ENCODE measurements around the gene THADA.

The THADA gene

DNA sequence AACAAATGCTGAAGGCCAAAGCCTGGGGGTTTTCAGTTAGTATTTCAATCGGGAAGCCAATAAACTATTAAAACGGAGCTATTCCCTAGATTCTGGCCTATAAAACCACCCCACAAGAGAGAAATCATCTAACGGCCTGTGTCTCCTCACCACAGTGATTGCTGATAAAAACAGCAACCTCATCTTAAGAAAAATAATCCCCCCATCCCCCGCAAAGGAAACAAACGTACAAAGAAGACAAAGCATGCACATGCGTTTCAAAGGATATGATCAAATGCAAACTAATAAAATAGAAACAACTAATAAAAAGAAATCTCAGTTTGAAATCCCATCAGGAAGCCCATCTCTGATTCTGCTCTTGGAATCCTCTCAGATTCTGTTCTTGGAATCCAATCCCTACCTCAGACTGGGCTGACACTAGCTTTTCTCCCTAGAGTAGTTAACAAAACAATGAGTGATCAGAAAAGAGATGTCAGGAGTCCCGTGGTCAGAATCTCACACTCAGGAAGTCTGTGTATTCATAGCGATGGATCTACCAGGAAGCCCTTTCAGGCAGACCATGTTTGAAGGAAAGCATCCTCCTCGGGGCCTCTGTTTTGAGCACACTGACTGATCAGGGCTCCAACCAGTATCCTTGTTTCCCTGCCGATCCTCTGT, 150.7 kb downstream of the THADA start:
- TF ChIP-seq SP1 (IDR thresholded peaks at IDR 0.05) (no peak), BHLHE40 (IDR thresholded peaks at IDR 0.05; ENCODE audit: borderline replicate concordance) (no peak), FOXK2 (IDR thresholded peaks at IDR 0.05) (no peak), FOXM1 (IDR thresholded peaks at IDR 0.05; ENCODE audit: borderline replicate concordance) (no peak), NFRKB (IDR thresholded peaks at IDR 0.05) (no peak), ELF4 (IDR thresholded peaks at IDR 0.05) (no peak), SUZ12 (IDR thresholded peaks at IDR 0.05) (no peak), HDGF (IDR thresholded peaks at IDR 0.05; ENCODE audit: borderline replicate concordance) (no peak), TARDBP (IDR thresholded peaks at IDR 0.05) (no peak), ZNF384 (IDR thresholded peaks at IDR 0.05) (no peak), ARNT (IDR thresholded peaks at IDR 0.05) (no peak), LEF1 (IDR thresholded peaks at IDR 0.05; ENCODE audit: borderline replicate concordance) (no peak), FOXA1 (IDR thresholded peaks at IDR 0.05) (no peak), CTBP1 (IDR thresholded peaks at IDR 0.05; ENCODE audit: borderline replicate concordance) (no peak), L3MBTL2 (conservative IDR thresholded peaks at IDR 0.05) (no peak)
- TF ChIP-seq, protein P1, sequence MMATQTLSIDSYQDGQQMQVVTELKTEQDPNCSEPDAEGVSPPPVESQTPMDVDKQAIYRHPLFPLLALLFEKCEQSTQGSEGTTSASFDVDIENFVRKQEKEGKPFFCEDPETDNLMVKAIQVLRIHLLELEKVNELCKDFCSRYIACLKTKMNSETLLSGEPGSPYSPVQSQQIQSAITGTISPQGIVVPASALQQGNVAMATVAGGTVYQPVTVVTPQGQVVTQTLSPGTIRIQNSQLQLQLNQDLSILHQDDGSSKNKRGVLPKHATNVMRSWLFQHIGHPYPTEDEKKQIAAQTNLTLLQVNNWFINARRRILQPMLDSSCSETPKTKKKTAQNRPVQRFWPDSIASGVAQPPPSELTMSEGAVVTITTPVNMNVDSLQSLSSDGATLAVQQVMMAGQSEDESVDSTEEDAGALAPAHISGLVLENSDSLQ (IDR thresholded peaks at IDR 0.05): no peak
- ChIA-PET CTCF (interaction anchor here (1.2 kb wide), 1 partner anchor 216 kb away, joined by 3 read pairs; no protein-coding TSS in a partner anchor), POLR2A (no interaction called here)
- DNase-seq (ENCODE audit: extremely low spot score): no peak

DNA sequence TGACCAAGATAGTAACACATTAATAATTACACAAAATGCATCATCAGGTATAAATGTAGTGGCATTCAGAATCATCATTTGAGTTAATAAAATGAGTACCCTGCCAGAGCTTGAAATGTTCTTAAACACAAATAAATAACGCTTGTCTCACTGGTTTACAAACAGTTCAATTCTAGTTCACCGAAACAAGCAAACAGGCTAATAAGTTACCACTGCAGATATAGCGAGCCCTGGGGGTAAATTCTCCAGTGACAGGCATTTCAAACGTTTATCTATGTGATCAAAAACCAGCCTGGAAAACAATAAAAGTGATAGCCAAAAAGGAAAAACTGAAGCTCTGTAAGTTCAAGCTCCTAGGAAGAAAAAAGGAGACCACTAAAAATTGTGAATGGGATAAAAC, 152.6 kb downstream of the THADA start:
- ChIA-PET CTCF (no interaction called here), POLR2A (no interaction called here)
- DNase-seq (ENCODE audit: extremely low spot score): no peak
- TF ChIP-seq ELF4 (IDR thresholded peaks at IDR 0.05) (no peak), ZNF384 (IDR thresholded peaks at IDR 0.05) (no peak), FOXK2 (IDR thresholded peaks at IDR 0.05) (no peak)

DNA sequence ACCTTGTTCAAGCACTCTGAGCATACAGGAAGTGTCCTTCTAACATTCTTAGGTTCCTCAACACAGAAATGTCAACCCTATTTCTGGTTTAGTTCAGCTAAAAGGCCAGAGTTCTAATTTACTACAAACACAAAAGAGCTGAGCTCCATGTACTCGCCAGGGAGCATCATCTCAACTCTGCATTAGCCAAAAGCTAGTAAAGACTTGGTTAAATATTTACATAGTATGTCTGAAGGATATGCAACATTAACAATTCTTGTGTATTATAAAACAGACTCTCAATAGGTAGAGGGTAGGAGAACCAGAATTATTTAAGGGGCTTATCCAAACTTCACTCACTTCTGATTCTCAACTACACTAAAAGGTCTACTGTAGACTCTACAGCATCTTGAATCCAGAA, 154.6 kb downstream of the THADA start:
- ChIA-PET POLR2A (no interaction called here), CTCF (interaction anchor here (0.9 kb wide), 1 partner anchor 15 kb away, joined by 3 read pairs; no protein-coding TSS in a partner anchor)
- TF ChIP-seq LEF1 (IDR thresholded peaks at IDR 0.05; ENCODE audit: borderline replicate concordance) (no peak), NFRKB (IDR thresholded peaks at IDR 0.05) (no peak), CTBP1 (IDR thresholded peaks at IDR 0.05; ENCODE audit: borderline replicate concordance) (no peak), FOXM1 (IDR thresholded peaks at IDR 0.05; ENCODE audit: borderline replicate concordance) (no peak), BHLHE40 (IDR thresholded peaks at IDR 0.05; ENCODE audit: borderline replicate concordance) (no peak), SUZ12 (IDR thresholded peaks at IDR 0.05) (no peak), L3MBTL2 (conservative IDR thresholded peaks at IDR 0.05) (no peak), ZNF384 (IDR thresholded peaks at IDR 0.05) (no peak), ARNT (IDR thresholded peaks at IDR 0.05) (no peak), TARDBP (IDR thresholded peaks at IDR 0.05) (no peak), FOXK2 (IDR thresholded peaks at IDR 0.05) (no peak), FOXA1 (IDR thresholded peaks at IDR 0.05) (no peak), SP1 (IDR thresholded peaks at IDR 0.05) (no peak), ELF4 (IDR thresholded peaks at IDR 0.05) (no peak), HDGF (IDR thresholded peaks at IDR 0.05; ENCODE audit: borderline replicate concordance) (no peak)
- TF ChIP-seq, protein P1 (IDR thresholded peaks at IDR 0.05): no peak
- DNase-seq (ENCODE audit: extremely low spot score): no peak

DNA sequence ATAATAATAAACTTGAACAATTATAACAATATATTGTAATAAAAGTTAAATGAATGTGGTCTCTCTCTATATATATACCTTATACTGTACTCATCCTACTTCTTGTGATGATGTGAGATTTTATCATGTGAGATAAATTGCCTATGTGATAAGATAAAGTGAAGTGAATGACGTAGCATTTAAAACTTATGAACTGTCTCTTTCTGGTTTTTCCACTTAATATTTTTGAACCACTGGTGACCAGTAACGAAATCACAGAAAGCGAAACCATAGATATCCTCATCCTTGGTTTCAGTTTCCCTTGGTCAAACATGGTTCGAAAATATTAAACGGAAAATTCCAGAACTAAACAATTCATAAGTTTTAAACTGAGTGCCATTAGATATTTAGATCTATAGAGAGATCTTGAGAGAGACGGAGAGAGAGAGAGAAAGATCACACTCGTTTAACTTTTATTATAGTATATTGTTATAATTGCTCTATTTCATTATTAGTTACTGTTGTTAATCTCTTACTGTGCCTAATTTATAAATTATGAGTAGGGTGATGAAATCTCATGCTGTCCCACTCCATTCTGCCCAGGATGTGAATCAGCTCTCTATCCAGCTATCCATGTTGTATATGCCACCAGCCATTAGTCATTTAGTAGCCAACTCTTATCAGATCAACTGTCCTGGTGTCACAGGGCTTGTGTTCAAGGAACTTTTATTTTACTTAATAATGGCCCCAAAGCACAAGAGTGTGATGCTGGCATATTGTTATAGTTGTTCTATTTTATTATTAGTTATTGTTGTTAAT, 156.8 kb downstream of the THADA start:
- TF ChIP-seq FOXK2 (IDR thresholded peaks at IDR 0.05) (no peak), FOXM1 (IDR thresholded peaks at IDR 0.05; ENCODE audit: borderline replicate concordance) (no peak), SUZ12 (IDR thresholded peaks at IDR 0.05) (no peak), BHLHE40 (IDR thresholded peaks at IDR 0.05; ENCODE audit: borderline replicate concordance) (no peak), L3MBTL2 (conservative IDR thresholded peaks at IDR 0.05) (no peak), LEF1 (IDR thresholded peaks at IDR 0.05; ENCODE audit: borderline replicate concordance) (no peak), ZNF384 (IDR thresholded peaks at IDR 0.05) (no peak), FOXA1 (IDR thresholded peaks at IDR 0.05) (no peak), HDGF (IDR thresholded peaks at IDR 0.05; ENCODE audit: borderline replicate concordance) (no peak), ELF4 (IDR thresholded peaks at IDR 0.05) (no peak)
- ChIA-PET POLR2A (no interaction called here), CTCF (interaction anchor here (0.7 to 0.9 kb wide), 2 partner anchors 13 to 139 kb away, joined by 3 to 4 read pairs; no protein-coding TSS in a partner anchor)
- no peak for DNase-seq (ENCODE audit: extremely low spot score)

DNA sequence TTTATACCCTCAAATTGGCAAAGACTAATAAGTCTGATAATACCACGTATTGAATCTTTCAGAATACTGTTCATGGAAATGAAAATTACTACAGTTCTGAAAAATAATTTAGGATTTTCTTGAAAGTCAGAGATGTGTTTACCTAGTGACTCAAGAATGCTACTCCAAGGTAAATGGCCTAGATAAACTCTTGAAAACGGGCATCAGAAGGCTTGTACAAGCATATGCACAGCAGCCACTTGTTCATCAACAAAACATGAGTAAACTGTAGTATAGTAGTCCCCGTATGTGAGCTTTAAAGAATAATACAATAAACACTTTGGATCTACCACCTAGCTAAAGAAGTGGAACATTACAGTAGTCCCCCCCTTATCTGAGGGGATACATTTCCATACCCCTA, 157.5 kb downstream of the THADA start:
- POLR2A ChIA-PET: no interaction called here
- CTCF ChIA-PET: interaction anchor here (0.9 kb wide), 1 partner anchor 13 kb away, joined by 3 read pairs; no protein-coding TSS in a partner anchor
- TF ChIP-seq NFRKB (IDR thresholded peaks at IDR 0.05) (no peak), FOXM1 (IDR thresholded peaks at IDR 0.05; ENCODE audit: borderline replicate concordance) (no peak), FOXA1 (IDR thresholded peaks at IDR 0.05) (no peak), HDGF (IDR thresholded peaks at IDR 0.05; ENCODE audit: borderline replicate concordance) (no peak), LEF1 (IDR thresholded peaks at IDR 0.05; ENCODE audit: borderline replicate concordance) (no peak), ZNF384 (IDR thresholded peaks at IDR 0.05) (no peak), CTBP1 (IDR thresholded peaks at IDR 0.05; ENCODE audit: borderline replicate concordance) (no peak), SUZ12 (IDR thresholded peaks at IDR 0.05) (no peak), FOXK2 (IDR thresholded peaks at IDR 0.05) (no peak), BHLHE40 (IDR thresholded peaks at IDR 0.05; ENCODE audit: borderline replicate concordance) (no peak), ARNT (IDR thresholded peaks at IDR 0.05) (no peak), L3MBTL2 (conservative IDR thresholded peaks at IDR 0.05) (no peak), ELF4 (IDR thresholded peaks at IDR 0.05) (no peak), SP1 (IDR thresholded peaks at IDR 0.05) (no peak), TARDBP (IDR thresholded peaks at IDR 0.05) (no peak)
- TF ChIP-seq, protein P1 (IDR thresholded peaks at IDR 0.05): no peak
- no peak for DNase-seq (ENCODE audit: extremely low spot score)
